K562 (cell line): ENCODE measurements around the gene RIIAD1. TPM values are rescaled to one million over a fixed set of nuclear protein-coding genes. Genes with fewer than 3 reads are reported as not detected.

Experiments
- CBFA2T2 ChIP-seq: fragments of 450-650 bp; conservative IDR thresholded peaks from 2 replicates; pipeline ENCODE4 v1.6.1; 2017; ENCODE audit warnings: mild to moderate bottlenecking
- CBFB ChIP-seq: sonication (generic); formaldehyde crosslinking; IDR thresholded peaks from 2 replicates; pipeline ENCODE4 v1.4.0; 2020; ENCODE audit warnings: mild to moderate bottlenecking, missing genetic modification reagents
- CBX8 ChIP-seq: fragments of 200-600 bp; sonication (generic); IDR thresholded peaks from 2 replicates; pipeline ENCODE4 v1.6.1; 2012; ENCODE audit warnings: borderline replicate concordance, mixed run types, low read depth, mild to moderate bottlenecking, moderate library complexity, mixed read lengths, low read length, control low read depth, inconsistent platforms; ENCODE audit not compliant: poor library complexity, severe bottlenecking; ENCODE audit errors: extremely low read depth
- DACH1 ChIP-seq: fragments of 450-650 bp; IDR thresholded peaks from 2 replicates; pipeline ENCODE4 v1.6.1; 2018; ENCODE audit not compliant: partially characterized antibody
- HMG20B ChIP-seq: fragments of 250-450 bp; sonication (Bioruptor Pico); IDR thresholded peaks from 2 replicates; pipeline ENCODE4 v1.5.0; 2021; ENCODE audit warnings: mild to moderate bottlenecking
- L3MBTL2 ChIP-seq: fragments of 450-650 bp; IDR thresholded peaks from 2 replicates; pipeline ENCODE4 v1.6.1; 2016; ENCODE audit warnings: mild to moderate bottlenecking, moderate library complexity
- MCM2 ChIP-seq: fragments of 450-650 bp; IDR thresholded peaks from 2 replicates; pipeline ENCODE4 v1.6.1; 2017; ENCODE audit warnings: low read depth, mild to moderate bottlenecking
- NFATC3 ChIP-seq: fragments of 450-650 bp; IDR thresholded peaks from 2 replicates; pipeline ENCODE4 v1.6.1; 2017; ENCODE audit warnings: mild to moderate bottlenecking
- NFRKB ChIP-seq: fragments of 450-650 bp; IDR thresholded peaks from 2 replicates; pipeline ENCODE4 v1.6.1; 2016; ENCODE audit warnings: low read depth
- NR1H2 ChIP-seq: sonication (generic); formaldehyde crosslinking; IDR thresholded peaks from 2 replicates; pipeline ENCODE4 v1.4.0; 2020; ENCODE audit warnings: mild to moderate bottlenecking, missing genetic modification reagents
- POLR3G ChIP-seq: IDR thresholded peaks from 2 replicates; pipeline ENCODE4 v1.6.1; 2011; ENCODE audit not compliant: insufficient read length, insufficient replicate concordance; ENCODE audit errors: extremely low read depth
- SAP30 ChIP-seq: fragments of 200-600 bp; sonication (generic); IDR thresholded peaks from 2 replicates; pipeline ENCODE4 v1.6.1; 2012; ENCODE audit warnings: borderline replicate concordance, low read depth, mild to moderate bottlenecking, moderate library complexity, low read length, control low read depth, inconsistent platforms; ENCODE audit not compliant: insufficient read depth, poor library complexity, severe bottlenecking
- SP2 ChIP-seq: IDR thresholded peaks from 2 replicates; pipeline ENCODE4 v1.6.1; 2011; ENCODE audit warnings: mild to moderate bottlenecking, low read depth, low read length, moderate library complexity; ENCODE audit not compliant: poor library complexity, severe bottlenecking; ENCODE audit errors: extremely low read depth
- TFAM ChIP-seq: fragments of 250-450 bp; sonication (Bioruptor Pico); conservative IDR thresholded peaks from 2 replicates; pipeline ENCODE4 v1.5.0; 2021; ENCODE audit warnings: mild to moderate bottlenecking, moderate library complexity
- ZNF316 ChIP-seq: fragments of 450-650 bp; IDR thresholded peaks from 2 replicates; pipeline ENCODE4 v1.6.1; 2016
- ZNF41 ChIP-seq: fragments of 250-450 bp; sonication (Bioruptor Pico); conservative IDR thresholded peaks from 2 replicates; pipeline ENCODE4 v1.4.0; 2020; ENCODE audit warnings: mild to moderate bottlenecking
- polyA plus RNA-seq, 8 experiments: library from polyadenylated mRNA; depleted of rRNA in 4 of 8; stranded (reverse) in 5 of 8; unstranded in 3 of 8; fragments of >200 nt; fragmentation: Nextera tagmentation in 2 of 8; fragmentation: Illumina TruSeq in 1 of 8; extraction: Ambion mirVana in 2 of 8; extraction: Trizol in 1 of 8; gene quantifications; 2 replicates each; pipeline versions ENCODE4 v1.2.1 to v1.2.3, GENCODE V29; 2011 to 2014; ENCODE audit warnings: inconsistent platforms in 1 of 8, missing spikeins in 1 of 8
- total RNA-seq, 7 experiments: library from RNA; depleted of rRNA in 6 of 7; stranded (reverse); fragments of >200 nt in 6 of 7; fragmentation: Illumina TruSeq in 2 of 7; extraction: Trizol in 2 of 7; gene quantifications; 2 replicates each; pipeline versions ENCODE4 v1.2.1 to v1.2.3, GENCODE V29; 2011 to 2021; ENCODE audit warnings: low replicate concordance in 1 of 7
- TF ChIP-seq, protein P1 (sequence below): IDR thresholded peaks from 2 replicates; pipeline ENCODE4 v1.6.1; 2014; ENCODE audit warnings: antibody characterized with exemption
- TF ChIP-seq, protein P2 (sequence below): fragments of 450-650 bp; IDR thresholded peaks from 2 replicates; pipeline ENCODE4 v1.6.1; 2018; ENCODE audit warnings: mild to moderate bottlenecking, low read depth; ENCODE audit not compliant: partially characterized antibody
- TF ChIP-seq, protein P3 (sequence below), 2 experiments: fragments of 250-450 bp in 1 of 2; fragments of 450-650 bp in 1 of 2; sonication (Bioruptor Pico) in 1 of 2; IDR thresholded peaks; 2 replicates each; pipeline versions ENCODE4 v1.6.1 to v1.8.0; 2016 to 2021; ENCODE audit warnings: mild to moderate bottlenecking in 2 of 2, moderate library complexity in 2 of 2, missing compliant biosample characterization in 1 of 2, missing genetic modification characterization in 1 of 2
- TF ChIP-seq, protein P4 (sequence below): fragments of 450-650 bp; IDR thresholded peaks from 2 replicates; pipeline ENCODE4 v1.6.1; 2017; ENCODE audit warnings: antibody characterized with exemption
- TF ChIP-seq, protein P5 (sequence below): fragments of 250-450 bp; sonication (Bioruptor Pico); IDR thresholded peaks from 2 replicates; pipeline ENCODE4 v1.8.0; 2022; ENCODE audit warnings: moderate library complexity, mild to moderate bottlenecking, inconsistent platforms

Gene RIIAD1
- total and polyA plus RNA-seq, 9 of the 15 experiments (the other 6 are each of a cell fraction or from before 2014, with no cell fraction given), result not detected

DNA sequence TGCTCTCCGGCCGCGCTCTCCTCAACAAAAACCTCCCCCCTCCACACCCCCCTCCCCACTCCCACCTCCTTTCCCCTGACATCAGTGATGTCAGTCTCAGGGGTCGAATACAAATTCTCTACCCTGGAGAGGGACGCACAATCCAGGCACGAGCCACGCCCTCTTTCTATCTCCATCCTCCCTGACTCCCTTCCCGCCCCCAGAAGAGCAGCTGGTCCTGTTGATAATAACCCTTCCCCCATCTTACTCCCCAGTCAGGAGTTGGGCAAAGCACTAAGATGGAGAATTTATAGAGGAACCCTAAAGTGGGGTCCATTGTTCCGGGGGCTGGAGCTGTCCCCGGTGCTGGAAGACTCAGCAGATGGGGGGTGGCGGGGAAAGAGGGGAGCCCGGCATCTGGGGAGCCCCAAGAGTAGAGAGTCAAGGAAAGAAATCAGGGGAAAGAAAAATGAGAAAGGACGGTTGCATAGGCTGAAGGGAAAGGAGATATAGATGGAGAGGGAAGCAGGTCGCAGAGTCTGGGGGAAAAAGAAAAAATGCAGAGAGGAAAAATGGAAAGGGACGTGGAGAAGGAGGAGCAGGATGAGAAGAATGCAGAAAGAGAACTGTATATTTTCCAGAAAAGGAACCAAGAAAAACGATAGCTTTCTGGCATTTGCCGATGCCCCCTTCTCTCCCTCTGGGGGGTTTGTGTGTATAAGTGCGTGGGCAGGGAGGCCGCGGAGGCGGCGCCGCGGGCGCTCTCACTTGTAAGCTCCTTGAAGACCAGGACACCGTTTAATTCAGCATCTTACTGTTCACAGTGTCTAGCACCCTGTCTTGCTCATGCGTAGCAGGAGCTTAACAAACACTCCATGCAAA, 4.3 kb upstream of the RIIAD1 start, which contains the start of gene CELF3 (continued):
- TF ChIP-seq NFATC3, result peak; percentile 87
- TF ChIP-seq L3MBTL2, result no peak
- TF ChIP-seq NR1H2 (CRISPR knock-in tag), result no peak
- no peak for TF ChIP-seq MCM2
- no peak for TF ChIP-seq HMG20B (CRISPR knock-in tag)
- TF ChIP-seq CBFB, result no peak
- TF ChIP-seq, protein P1, sequence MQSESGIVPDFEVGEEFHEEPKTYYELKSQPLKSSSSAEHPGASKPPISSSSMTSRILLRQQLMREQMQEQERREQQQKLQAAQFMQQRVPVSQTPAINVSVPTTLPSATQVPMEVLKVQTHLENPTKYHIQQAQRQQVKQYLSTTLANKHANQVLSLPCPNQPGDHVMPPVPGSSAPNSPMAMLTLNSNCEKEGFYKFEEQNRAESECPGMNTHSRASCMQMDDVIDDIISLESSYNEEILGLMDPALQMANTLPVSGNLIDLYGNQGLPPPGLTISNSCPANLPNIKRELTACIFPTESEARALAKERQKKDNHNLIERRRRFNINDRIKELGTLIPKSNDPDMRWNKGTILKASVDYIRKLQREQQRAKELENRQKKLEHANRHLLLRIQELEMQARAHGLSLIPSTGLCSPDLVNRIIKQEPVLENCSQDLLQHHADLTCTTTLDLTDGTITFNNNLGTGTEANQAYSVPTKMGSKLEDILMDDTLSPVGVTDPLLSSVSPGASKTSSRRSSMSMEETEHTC, result no peak
- TF ChIP-seq, protein P2, sequence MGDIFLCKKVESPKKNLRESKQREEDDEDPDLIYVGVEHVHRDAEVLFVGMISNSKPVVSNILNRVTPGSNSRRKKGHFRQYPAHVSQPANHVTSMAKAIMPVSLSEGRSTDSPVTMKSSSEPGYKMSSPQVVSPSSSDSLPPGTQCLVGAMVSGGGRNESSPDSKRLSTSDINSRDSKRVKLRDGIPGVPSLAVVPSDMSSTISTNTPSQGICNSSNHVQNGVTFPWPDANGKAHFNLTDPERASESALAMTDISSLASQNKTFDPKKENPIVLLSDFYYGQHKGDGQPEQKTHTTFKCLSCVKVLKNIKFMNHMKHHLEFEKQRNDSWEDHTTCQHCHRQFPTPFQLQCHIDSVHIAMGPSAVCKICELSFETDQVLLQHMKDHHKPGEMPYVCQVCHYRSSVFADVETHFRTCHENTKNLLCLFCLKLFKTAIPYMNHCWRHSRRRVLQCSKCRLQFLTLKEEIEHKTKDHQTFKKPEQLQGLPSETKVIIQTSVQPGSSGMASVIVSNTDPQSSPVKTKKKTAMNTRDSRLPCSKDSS, result no peak
- TF ChIP-seq ZNF41 (CRISPR knock-in tag), result no peak
- no peak for TF ChIP-seq TFAM
- no peak for TF ChIP-seq NFRKB
- TF ChIP-seq, protein P3, sequence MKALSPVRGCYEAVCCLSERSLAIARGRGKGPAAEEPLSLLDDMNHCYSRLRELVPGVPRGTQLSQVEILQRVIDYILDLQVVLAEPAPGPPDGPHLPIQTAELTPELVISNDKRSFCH (CRISPR knock-in tag; IDR thresholded peaks at IDR 0.05), result no peak
- TF ChIP-seq, protein P3 (tag; IDR thresholded peaks at IDR 0.05), result no peak
- TF ChIP-seq CBFA2T2, result peak; percentile 62
- TF ChIP-seq, protein P4, sequence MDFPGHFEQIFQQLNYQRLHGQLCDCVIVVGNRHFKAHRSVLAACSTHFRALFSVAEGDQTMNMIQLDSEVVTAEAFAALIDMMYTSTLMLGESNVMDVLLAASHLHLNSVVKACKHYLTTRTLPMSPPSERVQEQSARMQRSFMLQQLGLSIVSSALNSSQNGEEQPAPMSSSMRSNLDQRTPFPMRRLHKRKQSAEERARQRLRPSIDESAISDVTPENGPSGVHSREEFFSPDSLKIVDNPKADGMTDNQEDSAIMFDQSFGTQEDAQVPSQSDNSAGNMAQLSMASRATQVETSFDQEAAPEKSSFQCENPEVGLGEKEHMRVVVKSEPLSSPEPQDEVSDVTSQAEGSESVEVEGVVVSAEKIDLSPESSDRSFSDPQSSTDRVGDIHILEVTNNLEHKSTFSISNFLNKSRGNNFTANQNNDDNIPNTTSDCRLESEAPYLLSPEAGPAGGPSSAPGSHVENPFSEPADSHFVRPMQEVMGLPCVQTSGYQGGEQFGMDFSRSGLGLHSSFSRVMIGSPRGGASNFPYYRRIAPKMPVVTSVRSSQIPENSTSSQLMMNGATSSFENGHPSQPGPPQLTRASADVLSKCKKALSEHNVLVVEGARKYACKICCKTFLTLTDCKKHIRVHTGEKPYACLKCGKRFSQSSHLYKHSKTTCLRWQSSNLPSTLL, result no peak
- TF ChIP-seq SAP30, result no peak
- no peak for TF ChIP-seq CBX8
- no peak for TF ChIP-seq SP2
- no peak for TF ChIP-seq POLR3G
- TF ChIP-seq DACH1, result no peak
- TF ChIP-seq, protein P5, sequence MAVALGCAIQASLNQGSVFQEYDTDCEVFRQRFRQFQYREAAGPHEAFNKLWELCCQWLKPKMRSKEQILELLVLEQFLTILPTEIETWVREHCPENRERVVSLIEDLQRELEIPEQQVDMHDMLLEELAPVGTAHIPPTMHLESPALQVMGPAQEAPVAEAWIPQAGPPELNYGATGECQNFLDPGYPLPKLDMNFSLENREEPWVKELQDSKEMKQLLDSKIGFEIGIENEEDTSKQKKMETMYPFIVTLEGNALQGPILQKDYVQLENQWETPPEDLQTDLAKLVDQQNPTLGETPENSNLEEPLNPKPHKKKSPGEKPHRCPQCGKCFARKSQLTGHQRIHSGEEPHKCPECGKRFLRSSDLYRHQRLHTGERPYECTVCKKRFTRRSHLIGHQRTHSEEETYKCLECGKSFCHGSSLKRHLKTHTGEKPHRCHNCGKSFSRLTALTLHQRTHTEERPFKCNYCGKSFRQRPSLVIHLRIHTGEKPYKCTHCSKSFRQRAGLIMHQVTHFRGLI (CRISPR knock-in tag), result no peak
- no peak for TF ChIP-seq ZNF316
